OCI-LY1 (cell line): ENCODE results near the gene PCDHGA1.

Experiments used
- H2AFZ ChIP-seq: fragments of 200-600 bp; sonication (generic), shearing (Covaris generic); 2 replicates; pipeline ENCODE4 v1.6.0; 2014; ENCODE audit warnings: antibody characterized with exemption, mild to moderate bottlenecking, low read length
- H3F3A ChIP-seq: fragments of 200-600 bp; sonication (generic), shearing (Covaris generic); 2 replicates; pipeline ENCODE4 v1.6.0; 2014; ENCODE audit warnings: mild to moderate bottlenecking, antibody characterized with exemption, low read length, moderate library complexity; ENCODE audit not compliant: insufficient read depth
- H3K27ac ChIP-seq: fragments of 200-600 bp; sonication (generic); 2 replicates; pipeline ENCODE4 v1.5.1; 2014; ENCODE audit warnings: low read length, mixed run types, mild to moderate bottlenecking, low read depth; ENCODE audit not compliant: poor library complexity, severe bottlenecking
- H3K27me3 ChIP-seq: fragments of 200-600 bp; sonication (generic); 2 replicates; pipeline ENCODE4 v1.6.0; 2014; ENCODE audit warnings: antibody characterized with exemption, mild to moderate bottlenecking, low read length, moderate library complexity; ENCODE audit not compliant: insufficient read depth
- H3K36me3 ChIP-seq: fragments of 200-600 bp; sonication (generic); 2 replicates; pipeline ENCODE4 v1.6.1; 2014; ENCODE audit warnings: mild to moderate bottlenecking, antibody characterized with exemption, low read length, moderate library complexity, mixed read lengths; ENCODE audit not compliant: insufficient read depth
- H3K4me1 ChIP-seq: fragments of 200-600 bp; sonication (generic); 2 replicates; pipeline ENCODE4 v1.5.1; 2014; ENCODE audit warnings: mild to moderate bottlenecking, low read length, moderate library complexity; ENCODE audit not compliant: insufficient read depth, severe bottlenecking
- H3K4me2 ChIP-seq: fragments of 200-600 bp; sonication (generic), shearing (Covaris generic); 2 replicates; pipeline ENCODE4 v1.6.1; 2014; ENCODE audit warnings: low read length
- H3K4me3 ChIP-seq: fragments of 200-600 bp; sonication (generic); 2 replicates; pipeline ENCODE4 v1.5.1; 2014; ENCODE audit warnings: low read length, low read depth, mild to moderate bottlenecking, mixed read lengths; ENCODE audit not compliant: poor library complexity, severe bottlenecking
- H3K79me2 ChIP-seq: fragments of 200-600 bp; shearing (Covaris generic); 2 replicates; pipeline ENCODE4 v1.6.1; 2016; ENCODE audit warnings: mixed run types, low read length, mixed read lengths; ENCODE audit not compliant: insufficient read depth
- H3K9ac ChIP-seq: fragments of 200-600 bp; sonication (generic), shearing (Covaris generic); 2 replicates; pipeline ENCODE4 v1.6.1; 2014; ENCODE audit warnings: mild to moderate bottlenecking, low read length, mixed read lengths
- H3K9me2 ChIP-seq: fragments of 200-600 bp; sonication (generic), shearing (Covaris generic); 2 replicates; pipeline ENCODE4 v1.6.1; 2014; ENCODE audit warnings: low read depth, mild to moderate bottlenecking, low read length, mixed read lengths
- H3K9me3 ChIP-seq: fragments of 200-600 bp; shearing (Covaris generic); 2 replicates; pipeline ENCODE4 v1.6.1; 2014; ENCODE audit warnings: low read length, mixed read lengths
- H4K20me1 ChIP-seq: fragments of 200-600 bp; sonication (generic), shearing (Covaris generic); 2 replicates; pipeline ENCODE4 v1.6.0; 2016; ENCODE audit warnings: mild to moderate bottlenecking, low read length; ENCODE audit not compliant: insufficient read depth
- CTCF ChIP-seq: fragments of 200-600 bp; sonication (generic), shearing (Covaris generic); IDR thresholded peaks from 2 replicates; pipeline ENCODE4 v1.5.1; 2017; ENCODE audit warnings: mild to moderate bottlenecking, antibody characterized with exemption, low read length, moderate library complexity, mixed read lengths
- EZH2 ChIP-seq: fragments of 200-600 bp; sonication (generic), shearing (Covaris generic); IDR thresholded peaks from 2 replicates; pipeline ENCODE4 v1.8.0; 2017; ENCODE audit warnings: borderline replicate concordance, mixed run types, mild to moderate bottlenecking, antibody characterized with exemption, low read length, moderate library complexity, mixed read lengths

Gene PCDHGA1

GRCh38 chr5:141532726-141533125, 202.4 kb downstream of the PCDHGA1 start:
- Histone ChIP-seq H3K9ac (no peak overlapping the region), H3K4me3 (no peak overlapping the region), H3K27ac (no peak overlapping the region), H2AFZ (no peak overlapping the region), H3F3A (no peaks in the 10 kb centered on the region; the same call in 1 of the 2 replicates), H3K79me2 (no peaks in the 10 kb centered on the region), H3K27me3 (no peaks in the 10 kb centered on the region), H3K4me2 (no peak overlapping the region), H3K4me1 (peaks cover 33% of the 10 kb centered on the region), H3K36me3 (peaks cover 24% of the 10 kb centered on the region), H3K9me2 (no peaks in the 10 kb centered on the region), H3K9me3 (no peaks in the 10 kb centered on the region), H4K20me1 (no peaks in the 10 kb centered on the region)
- TF ChIP-seq CTCF: no peak
- no peak for TF ChIP-seq EZH2

- TF ChIP-seq CTCF (no peak), EZH2 (no peak)
- H3K36me3 ChIP-seq: peaks cover 14% of the 10 kb centered on the region
Measured at GRCh38 chr5:141533897-141534296, 203.6 kb downstream of the PCDHGA1 start.

GRCh38 chr5:141534492-141535213, 204.3 kb downstream of the PCDHGA1 start:
- Histone ChIP-seq H3K9me3 (no peaks in the 10 kb centered on the region), H3K4me2 (no peak overlapping the region), H3K27me3 (no peaks in the 10 kb centered on the region), H3K27ac (no peak overlapping the region), H3K9me2 (no peaks in the 10 kb centered on the region), H2AFZ (no peak overlapping the region), H3F3A (no peaks in the 10 kb centered on the region), H3K79me2 (no peaks in the 10 kb centered on the region), H4K20me1 (no peaks in the 10 kb centered on the region), H3K9ac (no peak overlapping the region), H3K4me3 (no peak overlapping the region), H3K4me1 (peaks cover 14% of the 10 kb centered on the region), H3K36me3 (peaks cover 14% of the 10 kb centered on the region)
- TF ChIP-seq EZH2 (no peak), CTCF (no peak)

More at GRCh38 chr5:141533897-141534296, 203.6 kb downstream of the PCDHGA1 start:
- H3K9me2 ChIP-seq: no peaks in the 10 kb centered on the region
- H3K4me3 ChIP-seq: no peak overlapping the region
- no peak overlapping the region for H3K27ac ChIP-seq
- no peaks in the 10 kb centered on the region for H4K20me1 ChIP-seq
- no peaks in the 10 kb centered on the region for H3K27me3 ChIP-seq
- no peaks in the 10 kb centered on the region; the same call in 1 of the 2 replicates for H3F3A ChIP-seq
- H3K79me2 ChIP-seq: no peaks in the 10 kb centered on the region
- no peak overlapping the region for H2AFZ ChIP-seq
- no peak overlapping the region for H3K4me2 ChIP-seq
- peaks cover 22% of the 10 kb centered on the region for H3K4me1 ChIP-seq
- H3K9me3 ChIP-seq: no peaks in the 10 kb centered on the region
- H3K9ac ChIP-seq: no peak overlapping the region
